Astrocyte (in vitro differentiated cells and primary cell): ENCODE data around the gene MAIP1.

Experiments used
- CTCF ChIP-seq: IDR thresholded peaks from 2 replicates; pipeline ENCODE4 v1.5.1; 2011; ENCODE audit warnings: low read depth, mild to moderate bottlenecking, inconsistent platforms, low read length, moderate library complexity; ENCODE audit not compliant: insufficient read depth
- EZH2 ChIP-seq: IDR thresholded peaks from 2 replicates; pipeline ENCODE4 v1.6.1; 2012; ENCODE audit warnings: mild to moderate bottlenecking, low read length, inconsistent platforms; ENCODE audit not compliant: insufficient read depth

GRCh38 chr2:199975273-199975895 is 20.0 kb downstream of the MAIP1 start:
- TF ChIP-seq CTCF (no peak), EZH2 (no peak)
